Superior temporal gyrus (tissue), 1 donor: ENCODE measurements around the gene NOXO1.
A peak's percentile ranks its signal among the peaks of the same experiment; 100 is the strongest.
"Not testable (repeated sequence)": the region's sequence is repeated elsewhere in the genome, so short reads cannot be mapped to it uniquely, and the experiment has no call there.

ENCODE experiments used
- DNase-seq: peaks from one replicate; pipeline ENCODE4 v3.0.0-alpha.2; 2016; ENCODE audit errors: extremely low spot score

Gene NOXO1

DNA sequence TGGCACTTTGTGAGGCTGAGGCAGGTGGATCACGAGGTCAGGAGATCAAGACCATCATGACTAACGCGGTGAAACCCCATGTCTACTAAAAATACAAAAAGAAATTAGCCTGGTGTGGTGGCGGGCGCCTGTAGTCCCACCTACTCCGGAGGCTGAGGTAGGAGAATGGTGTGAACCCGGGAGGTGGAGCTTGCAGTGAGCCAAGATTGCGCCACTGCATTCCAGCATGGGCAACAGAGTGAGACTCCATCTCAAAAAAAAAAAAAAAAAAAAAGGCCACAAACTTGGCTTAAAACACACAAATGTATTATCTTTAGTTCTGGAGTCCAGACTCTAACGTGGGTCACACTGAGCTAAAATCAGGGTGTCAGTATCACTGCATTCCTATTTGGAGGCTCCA, 30.5 kb upstream of the NOXO1 start:
- not testable (repeated sequence) for DNase-seq

DNA sequence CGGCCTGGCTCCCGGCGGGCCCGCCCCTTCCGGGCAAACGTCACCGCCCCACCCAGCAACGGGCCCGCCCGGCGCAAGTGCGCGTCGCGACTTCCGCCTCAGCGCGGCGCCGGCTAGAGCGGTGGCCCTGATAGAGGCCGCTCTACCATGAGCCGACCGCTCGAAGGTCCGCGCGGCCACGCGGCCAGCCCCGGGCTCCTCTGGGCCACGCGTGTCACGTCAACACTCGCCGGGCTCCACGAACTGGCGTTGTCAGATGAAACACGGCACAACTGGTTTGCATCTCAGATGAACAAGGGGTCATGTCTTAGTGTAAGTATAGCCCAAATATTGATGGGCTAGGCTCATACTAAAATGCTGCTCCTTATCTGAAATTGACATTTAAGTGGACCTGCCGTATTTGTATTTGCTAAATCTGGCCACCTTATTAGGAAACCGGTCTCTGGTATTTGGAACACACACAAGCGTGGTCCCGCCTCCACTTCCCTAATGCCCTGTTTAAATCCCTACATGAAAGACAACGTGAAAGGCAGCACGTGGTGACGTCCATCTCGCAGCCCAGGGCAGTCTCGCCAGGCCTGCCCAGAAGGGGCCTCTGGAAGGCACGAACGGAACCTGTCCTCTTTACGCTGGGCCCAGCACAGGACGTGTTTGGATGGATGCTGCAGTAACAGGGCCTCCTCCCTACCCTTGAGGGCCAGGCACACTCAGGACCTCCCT, 28.7 kb upstream of the NOXO1 start, which contains the start of gene ZNF598:
Gene ZNF598, minus strand, starts transcription at position 31 of the 720 bp plus-strand sequence.
- peak; percentile 89 for DNase-seq

DNA sequence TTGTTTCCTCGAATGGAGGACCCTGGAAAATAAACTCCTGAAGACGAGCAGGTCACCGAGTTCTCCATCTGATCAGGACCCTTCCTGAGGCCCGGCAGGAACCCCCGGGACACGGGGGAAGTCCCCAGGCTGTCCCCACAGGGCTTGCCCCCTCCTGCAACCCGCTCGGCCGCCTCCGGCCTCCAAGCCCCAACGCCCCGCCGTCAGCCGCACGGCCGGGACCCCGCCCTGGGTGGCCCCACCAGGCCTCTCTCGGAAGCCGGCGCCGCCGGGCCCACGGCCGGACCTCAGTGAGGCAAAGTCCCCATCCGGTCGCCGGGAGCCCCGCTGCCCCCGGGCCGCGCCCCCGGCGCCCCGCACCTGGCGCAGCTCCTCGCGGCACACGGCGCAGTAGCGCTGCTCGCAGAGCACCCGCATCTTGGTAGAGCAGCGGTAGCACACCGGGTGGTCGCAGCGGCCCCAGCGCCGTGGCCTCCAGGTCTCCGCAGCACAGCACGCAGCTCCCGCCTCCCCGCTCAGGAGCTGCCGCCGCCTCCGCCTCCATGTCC, 28.0 kb upstream of the NOXO1 start:
- no peak for DNase-seq

DNA sequence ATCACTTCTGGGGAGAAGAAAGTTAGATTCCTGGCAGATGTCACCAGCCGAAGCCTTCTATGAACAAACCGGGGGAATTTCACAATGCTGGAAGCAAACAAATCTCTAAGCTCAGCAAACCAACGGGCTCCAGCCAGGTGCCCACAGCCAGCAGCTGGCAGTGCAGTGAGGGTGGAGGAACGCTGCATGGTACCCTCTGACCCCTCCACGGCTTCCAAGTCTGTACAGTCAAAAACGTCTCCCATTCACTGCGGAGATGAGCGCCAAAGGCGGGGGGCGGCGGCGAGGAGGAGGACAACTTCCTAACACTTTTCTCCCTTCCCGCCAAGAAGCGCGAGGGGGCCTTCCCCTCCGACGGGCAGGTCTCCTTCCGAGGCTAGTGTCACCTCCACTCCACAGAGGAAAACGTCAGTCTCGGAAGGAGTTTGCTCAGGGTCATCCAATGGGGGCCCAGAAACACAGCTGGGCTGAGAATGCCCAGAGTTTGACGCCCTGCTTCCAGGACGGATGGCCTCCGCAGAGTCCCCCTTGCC, 27.4 kb upstream of the NOXO1 start:
- no peak for DNase-seq

DNA sequence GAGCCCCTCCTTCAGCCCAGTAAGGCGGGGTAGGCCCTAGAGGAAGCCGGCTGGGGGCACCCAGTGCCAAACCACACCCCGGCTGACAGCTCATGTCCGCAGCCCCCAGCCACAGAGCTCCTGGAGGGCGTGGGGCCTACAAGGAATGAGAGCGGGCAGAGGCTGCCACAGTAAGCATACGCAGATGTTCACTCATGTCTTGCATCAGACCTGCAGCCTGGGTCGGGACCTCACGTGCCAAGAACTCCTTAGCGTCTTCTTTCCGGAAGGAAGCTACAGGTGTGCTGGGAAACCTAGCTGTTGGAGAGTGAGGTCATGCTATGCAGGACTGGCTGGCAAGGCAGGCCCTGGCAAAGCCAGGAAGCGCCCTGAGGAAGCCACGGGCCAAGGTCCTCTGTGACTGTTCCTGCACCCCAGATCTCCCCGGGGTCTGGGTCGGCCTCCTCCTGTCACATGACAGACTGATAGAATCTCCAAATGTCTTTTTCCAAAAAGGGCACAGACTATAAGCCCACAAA, 26.8 kb upstream of the NOXO1 start:
- DNase-seq = no peak

DNA sequence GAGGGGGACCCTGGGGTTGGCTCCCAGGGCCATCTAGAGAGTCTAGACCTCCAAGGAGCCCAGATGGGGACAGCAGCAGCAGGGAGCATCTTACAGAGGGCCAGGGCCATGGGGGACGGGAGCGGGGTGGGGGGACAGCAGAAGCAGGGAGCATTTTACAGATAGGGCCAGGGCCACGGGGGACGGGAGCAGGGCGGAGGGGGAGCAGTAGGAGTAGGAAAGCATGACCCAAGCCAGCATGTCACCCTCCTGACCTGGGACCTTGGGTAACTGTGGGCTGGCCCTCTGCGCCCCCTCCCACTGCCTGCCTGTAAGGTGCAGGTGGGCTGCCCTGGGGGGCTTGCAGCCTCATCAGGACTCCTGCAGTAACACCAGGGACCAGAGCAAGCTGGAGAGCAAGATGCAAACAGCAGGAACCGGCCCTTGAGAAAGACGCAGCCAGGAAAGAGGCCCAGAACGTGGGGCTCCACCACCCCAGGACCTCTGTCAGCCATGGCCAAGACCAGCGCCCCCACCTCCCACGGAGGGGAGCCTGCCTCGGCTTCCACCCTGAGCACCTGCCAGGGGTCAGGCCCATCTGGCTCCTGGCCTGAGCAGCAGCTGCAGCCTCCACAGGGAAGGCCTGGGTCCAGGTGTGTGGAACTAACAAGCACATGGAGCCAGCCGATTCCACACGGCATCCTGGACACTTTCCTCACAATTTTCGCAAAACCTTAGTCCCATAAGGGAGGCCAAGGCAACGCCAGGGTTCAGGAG, 26.0 kb upstream of the NOXO1 start:
- no peak for DNase-seq

DNA sequence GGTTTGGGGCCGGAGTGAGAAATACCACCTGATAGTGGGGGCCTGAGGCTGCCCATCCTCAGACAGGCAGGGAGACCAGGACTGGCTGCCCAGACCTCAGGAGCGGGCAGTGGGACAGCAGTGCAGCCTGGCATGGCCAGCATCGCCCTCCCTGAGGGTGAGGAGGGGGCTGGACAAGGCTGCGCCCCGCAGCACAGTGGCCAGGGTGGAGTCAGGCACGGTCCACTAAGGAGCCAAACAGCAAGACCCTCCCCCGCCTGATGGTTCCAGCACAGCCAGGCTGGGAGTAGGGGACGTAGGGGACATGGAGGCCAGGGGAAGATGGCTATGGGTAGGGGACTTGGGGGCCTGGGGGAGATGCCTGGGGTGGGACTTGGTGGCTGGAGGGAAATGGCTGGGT, 25.0 kb upstream of the NOXO1 start:
- no peak for DNase-seq

DNA sequence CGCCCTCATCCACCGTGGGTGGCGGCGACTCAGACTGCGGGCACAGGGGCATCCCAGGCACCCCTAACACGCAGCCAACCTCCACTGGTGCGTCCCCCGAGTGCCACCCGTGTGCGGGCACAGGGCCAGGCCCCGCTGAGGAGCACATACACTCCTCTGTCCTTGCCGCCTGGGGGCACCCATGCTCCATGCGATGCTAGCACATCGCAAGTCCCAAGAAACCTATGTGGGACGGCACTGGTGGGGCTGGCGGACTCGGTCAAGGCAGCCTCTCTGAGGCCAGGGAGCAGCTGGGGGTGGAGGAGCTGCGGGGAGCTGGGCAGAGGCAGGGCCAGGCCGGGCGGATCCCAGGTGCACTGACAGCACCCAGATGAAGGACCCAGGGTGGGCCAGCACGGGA, 24.4 kb upstream of the NOXO1 start:
- DNase-seq = no peak

DNA sequence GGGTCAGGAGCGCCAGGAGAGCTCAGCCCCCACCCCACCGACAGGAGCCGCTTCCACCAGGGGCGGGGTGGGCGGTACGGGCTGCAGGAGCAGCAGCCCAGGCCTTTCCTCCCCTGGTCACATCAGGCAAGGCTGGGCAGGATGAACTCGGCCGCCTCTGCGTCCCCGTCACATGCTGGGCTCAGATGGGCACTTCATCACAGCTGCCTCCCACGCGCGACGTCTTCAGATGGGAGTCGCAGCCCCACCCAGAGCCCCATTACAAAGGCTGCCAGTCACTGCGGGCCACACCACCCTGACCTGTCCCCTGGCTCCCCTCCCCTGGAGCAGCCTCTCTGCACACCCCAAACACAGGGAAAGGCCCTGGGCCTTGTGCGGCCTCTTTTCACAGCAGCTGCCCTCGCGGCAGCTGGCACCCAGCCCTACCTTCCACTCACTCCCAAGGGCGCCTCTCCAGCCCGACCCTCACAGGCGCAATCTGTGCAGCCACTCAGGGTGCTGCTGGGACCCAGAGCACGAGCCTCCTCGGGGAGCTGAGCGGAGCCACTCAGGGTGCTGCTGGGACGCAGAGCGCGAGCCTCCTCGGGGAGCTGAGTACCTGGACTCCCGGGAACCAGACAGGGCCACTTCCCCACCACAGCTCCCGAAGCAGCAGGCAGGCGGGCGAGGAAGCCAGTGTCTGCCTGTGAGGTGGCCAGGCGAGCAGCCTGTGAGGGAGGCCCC, 23.7 kb upstream of the NOXO1 start:
- DNase-seq = no peak

DNA sequence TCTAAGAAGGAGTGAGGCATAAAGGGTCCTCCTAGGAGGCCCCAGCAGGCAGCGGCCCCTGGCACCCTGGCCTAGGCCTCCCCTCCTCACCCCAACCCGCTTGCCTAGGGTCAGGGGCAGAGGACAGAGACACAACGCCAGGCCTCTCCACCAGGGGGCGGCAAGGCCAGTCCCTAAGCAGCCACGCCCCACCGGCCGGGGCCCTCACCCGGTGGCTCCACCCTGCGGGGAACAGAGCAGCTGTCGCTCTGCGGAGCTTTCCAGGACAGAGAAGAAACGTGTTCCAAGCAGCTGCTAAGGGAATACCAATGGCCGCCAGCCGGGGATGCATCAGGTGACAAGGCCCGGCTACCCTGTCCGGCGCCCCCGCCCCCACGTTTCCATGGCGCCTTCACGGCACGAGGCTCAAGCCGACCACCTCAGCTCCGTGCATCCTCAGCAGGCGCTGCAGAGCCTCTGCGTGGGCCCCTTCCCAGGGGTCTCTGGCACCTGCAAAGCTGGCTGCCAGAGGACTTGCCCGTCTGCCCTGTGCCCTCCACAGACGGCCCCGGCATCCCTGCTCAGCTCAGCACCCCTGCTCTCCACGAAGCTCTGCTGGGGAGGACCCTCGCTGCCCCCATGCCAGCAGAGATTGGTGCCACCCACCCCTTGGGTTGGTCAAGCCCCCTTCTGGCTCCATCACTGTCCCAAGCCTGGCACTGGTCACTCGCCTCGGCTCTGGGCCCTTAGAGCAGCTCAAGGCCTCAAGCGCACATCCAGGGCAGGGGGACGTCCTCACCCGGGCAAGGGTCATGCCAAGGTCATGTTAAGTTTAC, 22.8 kb upstream of the NOXO1 start:
- DNase-seq = peak; percentile 78

DNA sequence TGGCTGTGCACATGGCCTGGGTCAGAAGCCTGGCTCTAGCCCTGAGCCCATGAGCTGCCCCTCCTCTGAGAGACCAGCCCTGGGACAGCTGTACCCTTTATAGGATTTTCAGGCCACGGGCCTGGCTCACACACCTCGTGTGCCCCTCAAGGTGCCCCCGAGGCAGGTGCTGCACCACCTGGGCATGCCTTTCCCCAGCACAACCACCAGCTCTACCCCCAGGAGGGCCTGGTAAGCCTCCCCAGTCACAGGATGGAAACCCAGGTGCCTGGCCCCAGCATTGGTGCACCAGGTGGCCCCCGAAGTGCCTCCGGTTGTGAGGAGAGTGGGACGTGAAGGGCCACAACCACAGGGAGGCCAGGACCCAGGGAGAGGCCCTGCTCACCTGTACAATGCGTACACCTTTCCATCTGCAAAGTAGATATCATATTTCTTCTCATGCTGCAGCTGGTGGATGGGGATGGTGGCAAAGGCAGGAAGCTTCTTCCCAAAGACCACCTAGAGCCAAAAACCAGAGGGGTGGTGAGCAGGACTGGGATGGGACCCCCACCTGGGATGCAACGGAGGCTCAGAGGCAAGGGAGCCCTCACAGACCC, 22.1 kb upstream of the NOXO1 start:
- DNase-seq = no peak

DNA sequence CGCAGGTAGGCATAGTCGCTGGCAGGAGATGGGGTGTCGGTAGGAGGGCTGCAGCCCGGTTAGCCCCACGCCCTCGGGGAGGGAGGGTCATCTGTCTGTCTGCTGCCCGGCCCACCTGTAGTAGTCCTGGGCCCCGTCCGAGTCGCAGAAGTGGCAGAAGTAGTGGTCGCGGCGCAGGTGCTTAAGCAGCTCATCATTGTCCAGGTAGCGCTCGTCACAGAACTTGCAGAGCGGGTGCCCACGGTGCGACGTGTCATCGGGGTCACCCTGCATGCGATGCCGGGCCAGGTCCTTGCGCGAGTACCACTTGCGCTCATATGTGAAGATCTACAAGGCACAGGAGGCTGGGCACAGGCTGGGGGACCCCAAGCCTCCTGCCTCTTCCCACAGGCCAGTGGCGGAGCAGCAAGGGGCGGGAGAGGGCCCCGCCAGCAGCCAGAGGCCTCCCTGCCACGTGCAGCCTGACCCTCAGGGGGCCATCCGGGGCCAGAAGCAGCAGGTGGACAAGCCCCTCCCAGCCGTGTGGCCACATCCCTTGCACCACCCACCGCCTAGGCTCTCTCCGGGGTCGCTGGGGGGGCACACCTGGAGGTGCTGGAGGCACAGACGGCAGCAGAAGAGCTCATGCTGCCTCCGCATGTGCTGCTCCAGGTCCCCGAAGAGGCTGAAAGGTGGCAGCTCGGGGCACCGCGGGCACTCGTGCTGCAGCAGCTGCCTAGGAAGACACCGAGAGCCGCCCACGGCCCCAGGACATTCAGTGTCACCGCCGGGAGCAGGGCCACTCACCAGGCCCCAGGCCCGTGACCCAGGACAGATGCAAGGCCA, 21.3 kb upstream of the NOXO1 start:
- no peak for DNase-seq

DNA sequence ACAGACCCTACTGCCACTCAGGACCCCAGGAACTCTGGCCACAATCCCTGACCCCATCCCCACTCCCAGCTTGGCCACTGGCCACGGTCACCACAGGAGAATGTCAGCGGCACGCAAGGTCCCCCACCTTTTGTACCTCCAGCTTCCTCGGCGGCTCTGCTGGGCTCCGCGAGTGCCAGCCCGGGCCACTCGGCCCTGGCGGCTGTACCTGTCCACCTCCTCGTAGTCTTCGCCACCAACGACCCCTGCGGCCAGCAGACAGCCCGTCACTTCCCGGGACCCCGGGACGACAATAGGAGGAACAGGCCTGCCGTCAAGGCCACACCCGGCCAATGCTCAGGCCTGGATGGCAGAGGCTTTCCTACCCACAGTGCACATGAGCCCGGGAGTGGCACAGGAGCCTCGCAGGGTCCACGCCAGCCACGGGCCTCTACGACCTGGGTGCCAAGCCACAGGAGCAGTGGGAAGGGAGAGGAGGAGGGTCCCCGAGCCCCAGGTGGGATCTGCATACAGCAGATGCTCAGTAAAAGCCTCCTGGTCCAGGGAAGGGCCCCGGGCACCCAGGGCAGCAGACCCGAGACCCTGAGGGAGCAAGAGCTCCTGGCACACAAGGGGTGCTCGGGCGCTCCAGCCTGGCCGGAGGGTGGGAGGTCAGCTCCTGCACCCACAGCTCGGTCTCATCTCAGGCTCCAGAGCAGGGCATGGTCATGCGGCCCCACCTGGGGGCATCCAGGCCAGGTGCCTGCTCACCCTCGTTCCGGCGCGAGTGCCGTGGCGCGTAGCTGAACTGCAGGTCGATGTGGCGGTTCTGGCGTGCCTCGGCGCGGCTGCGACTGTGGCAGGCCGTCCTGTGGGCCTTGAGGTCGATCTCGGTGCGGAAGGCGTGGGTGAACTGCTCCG, 20.4 kb upstream of the NOXO1 start:
- DNase-seq = no peak

DNA sequence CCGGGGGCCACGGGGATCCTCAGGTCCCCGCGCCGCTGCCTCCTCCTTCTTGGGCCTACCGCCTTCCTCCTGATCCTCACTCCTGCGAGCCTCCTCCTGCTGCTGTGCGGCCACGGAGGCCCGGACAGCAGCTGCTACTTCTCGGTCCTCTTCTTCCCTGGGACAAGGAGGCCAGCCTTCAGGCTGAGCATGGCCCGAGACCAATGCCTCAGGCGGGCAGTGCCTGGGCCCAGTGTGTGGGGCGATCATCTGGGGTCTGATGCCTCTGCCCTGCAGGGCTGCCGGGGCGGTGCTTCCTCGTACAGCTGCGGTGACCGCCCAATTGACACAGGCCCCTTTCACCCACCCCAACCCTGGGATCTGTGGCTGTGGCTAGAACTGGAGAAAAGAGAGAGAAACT, 19.8 kb upstream of the NOXO1 start:
- no peak for DNase-seq

DNA sequence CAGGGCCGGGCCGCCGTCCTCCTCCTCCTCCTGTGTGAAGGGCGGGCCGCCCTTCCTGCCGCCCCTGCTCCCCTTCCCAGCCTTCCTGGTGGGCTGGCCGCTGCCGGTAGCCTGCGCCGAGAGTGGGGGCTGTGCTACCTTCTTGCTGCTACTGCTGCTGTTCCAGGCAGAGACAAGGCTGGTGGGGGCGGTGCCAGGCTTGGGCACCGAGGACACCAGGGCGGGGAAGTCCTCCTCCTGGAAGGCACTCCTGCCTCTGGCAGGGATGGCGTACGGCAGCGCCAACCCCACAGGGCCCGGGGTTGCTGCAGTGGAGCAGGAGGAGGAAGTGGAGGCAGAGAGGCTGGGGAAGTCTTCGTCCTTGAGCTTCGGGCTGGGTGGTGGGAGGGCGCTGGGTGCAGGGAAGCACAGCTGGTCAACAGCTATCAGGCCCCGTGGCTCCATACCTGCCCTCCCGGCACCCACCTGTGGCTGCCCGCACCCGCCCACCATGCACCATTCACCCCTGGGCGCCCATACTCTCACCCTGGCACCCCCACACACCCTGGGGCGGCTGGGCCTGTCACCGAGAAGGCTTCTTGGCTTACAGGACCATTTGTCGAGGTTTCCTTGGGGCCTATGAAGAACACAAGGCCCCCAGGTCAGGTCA, 18.7 kb upstream of the NOXO1 start:
- no peak for DNase-seq

DNA sequence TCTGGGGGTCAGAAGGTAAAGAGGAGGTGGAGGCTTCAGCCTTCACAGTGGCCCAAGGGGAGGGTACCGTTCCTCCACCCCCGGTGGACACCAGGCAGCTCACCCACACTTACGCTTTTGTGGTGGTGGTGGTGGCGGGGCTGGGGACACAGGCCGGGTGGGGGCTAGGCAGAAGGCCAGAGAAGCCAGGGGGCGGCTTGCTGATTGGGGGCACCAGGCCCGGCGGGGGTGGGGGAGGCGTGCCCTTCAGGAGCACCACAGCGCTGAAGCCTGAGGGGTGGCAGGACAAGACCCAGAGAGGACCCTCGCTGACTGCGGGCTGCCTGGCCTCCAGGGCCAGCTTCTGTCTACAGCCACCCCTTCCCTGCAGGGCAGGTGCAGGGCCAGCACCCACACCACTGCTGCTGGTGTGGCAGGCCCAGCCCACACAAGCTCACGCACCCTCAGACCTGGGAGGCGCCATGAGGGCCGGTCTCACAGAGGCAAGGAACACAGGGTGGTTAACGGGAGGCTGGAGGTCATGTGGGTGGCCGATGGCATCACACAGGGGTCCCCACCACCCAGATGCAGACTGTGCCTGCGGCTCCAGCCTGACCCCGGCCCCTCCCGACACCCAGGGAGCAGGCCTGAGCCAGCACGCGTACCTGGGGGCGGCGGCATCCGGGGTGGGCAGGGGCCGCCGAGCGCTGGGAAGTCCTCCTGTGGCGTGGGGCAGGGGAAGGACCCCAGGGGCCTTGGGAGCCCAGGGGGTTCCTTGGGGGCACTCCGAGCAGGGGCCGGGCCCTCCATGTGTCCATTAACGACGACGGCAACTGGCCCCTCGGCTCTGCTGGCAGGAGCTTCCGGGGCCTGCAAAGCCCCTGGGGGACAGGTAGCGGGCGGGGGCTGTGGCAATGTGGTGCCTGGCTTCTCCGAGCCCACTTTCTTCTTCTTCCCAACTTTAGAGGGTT, 17.9 kb upstream of the NOXO1 start:
- no peak for DNase-seq

DNA sequence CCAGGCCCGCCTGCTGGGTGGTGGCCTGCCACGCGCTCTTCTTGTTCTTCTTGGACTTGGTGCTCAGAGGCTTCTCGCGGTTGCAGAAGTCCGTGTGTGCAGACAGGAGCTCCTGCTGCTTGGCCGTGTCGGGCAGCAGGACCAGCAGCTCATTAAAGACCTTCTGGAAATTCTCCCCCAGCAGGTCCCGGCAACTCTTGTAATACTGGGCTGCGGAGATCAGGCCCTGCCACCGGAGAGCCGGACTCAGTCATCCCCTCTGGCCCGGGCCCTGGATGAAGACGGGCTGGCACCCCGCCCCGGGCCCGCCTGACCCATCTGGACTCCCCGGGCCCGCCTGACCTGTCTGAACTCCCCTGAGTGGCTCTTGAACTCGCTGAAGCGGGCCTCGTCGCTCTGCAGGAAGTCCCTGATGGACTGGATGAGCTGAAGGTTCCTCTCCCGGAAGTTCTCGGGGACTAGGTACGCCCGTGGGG, 17.1 kb upstream of the NOXO1 start:
- no peak for DNase-seq
